ENCODE data around the gene TBPL2. TPM values are rescaled to one million over a fixed set of nuclear protein-coding genes. Genes with fewer than 3 reads are reported as not detected.

TBPL2 gene
- not detected in 2 replicates for total RNA-seq

DNA sequence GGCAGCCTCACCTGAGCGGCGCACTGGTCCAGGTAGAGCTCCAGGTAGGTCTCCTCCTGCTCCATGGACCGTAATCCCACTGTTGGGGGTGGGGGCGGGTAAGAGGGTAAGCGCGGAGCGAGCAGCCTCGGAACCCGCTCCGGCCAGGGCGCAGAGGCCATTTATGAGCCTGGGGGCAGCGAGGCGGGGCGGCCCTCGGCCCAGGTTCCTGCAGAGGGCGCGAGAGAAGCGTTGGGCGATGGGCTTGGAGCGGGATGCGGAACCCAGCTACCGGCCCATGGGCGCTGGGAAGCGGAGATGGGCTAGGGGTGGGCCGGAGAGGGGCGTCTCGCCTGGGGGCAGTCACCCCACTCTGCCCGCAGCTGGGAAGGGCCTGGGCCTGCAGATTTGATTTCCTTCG lies at the start of gene TBPL2:
Gene TBPL2, minus strand, starts transcription at position 232 of the 400 bp plus-strand sequence. Its CDS starts 167 bp downstream, at position 65.

DNA sequence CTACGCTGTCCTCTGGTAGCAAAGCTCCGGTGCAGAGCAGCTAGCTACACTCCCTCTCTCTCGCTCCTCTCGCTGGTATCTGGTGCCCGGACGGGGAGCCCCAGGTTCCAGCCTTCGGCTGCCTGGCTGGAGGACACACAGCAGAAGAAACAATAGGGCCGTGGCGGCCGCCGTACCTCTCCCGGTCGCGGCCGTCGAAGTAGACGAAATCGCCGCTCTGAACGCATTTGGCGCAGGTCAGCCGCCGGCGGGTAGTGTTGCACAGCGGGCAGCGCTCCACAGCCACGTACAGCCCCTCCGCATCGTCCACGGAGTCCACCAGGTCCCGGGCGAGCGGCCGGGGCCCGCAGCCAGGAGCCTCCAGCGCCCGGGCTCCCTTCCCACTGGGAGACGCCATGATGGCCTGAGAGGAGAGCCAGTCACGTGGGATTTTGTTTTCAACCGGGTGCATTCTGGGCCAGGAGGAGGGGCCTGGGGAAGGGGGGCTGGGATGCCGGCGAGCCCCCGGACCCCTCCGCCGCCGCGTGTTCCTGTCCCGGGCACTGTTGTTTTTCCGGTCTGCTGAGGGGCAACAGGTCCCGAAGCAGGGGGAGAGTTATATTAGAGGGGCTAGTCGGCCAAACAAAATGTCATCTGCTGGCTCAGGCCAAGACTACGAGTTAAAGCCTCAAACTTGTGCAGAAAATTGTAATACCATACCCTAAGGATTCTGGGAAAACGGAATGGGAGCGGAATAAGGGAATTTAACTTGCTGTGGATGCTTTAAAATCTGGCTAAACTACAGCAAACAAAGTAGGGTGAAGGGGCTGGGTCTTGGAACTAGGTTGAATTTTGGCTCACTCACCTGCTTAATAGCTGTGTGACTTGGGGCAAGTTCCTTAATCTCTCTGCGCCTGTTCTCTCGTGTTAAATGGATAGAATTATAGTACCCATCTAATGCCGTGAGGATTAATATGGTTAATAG lies 28.7 kb downstream of the TBPL2 start, which contains the start of gene ATG14:
Gene ATG14, minus strand, starts transcription at position 405 of the 964 bp plus-strand sequence. Its CDS starts 8 bp downstream, at position 397.

Other genes with a start within 250 kb of the TBPL2 start
- gene DLGAP5, start 249.0 kb downstream of the TBPL2 start, total RNA-seq = under 0.01 and 0.07 TPM in 2 replicates
- gene FBXO34, start 169.2 kb downstream of the TBPL2 start, total RNA-seq = 30.1 and 33.4 TPM in 2 replicates
- 9.9 and 15.9 TPM in 2 replicates for gene ATG14, start 28.8 kb downstream of the TBPL2 start, total RNA-seq
- 200 and 239 TPM in 2 replicates for gene KTN1, start 139.6 kb upstream of the TBPL2 start, total RNA-seq